Stomach (tissue), 4 donors: ENCODE results near the gene IFT43.

Experiments
- POLR2A ChIP-seq, 4 donors: fragments of 450-650 bp; IDR thresholded peaks; one replicate each; pipeline ENCODE4 v1.6.1; 2016; ENCODE audit warnings: antibody characterized with exemption in 4 of 4, control low read depth in 2 of 4, mild to moderate bottlenecking in 1 of 4, moderate library complexity in 1 of 4
- POLR2AphosphoS5 ChIP-seq, 3 donors: sonication (generic); formaldehyde crosslinking; IDR thresholded peaks; one replicate each; pipeline ENCODE4 v1.6.1; 2016; ENCODE audit warnings: antibody characterized with exemption in 3 of 3
- TF ChIP-seq, protein P1 (sequence below), 7 experiments: fragments of 450-650 bp in 4 of 7; fragments of 200-600 bp in 3 of 7; sonication (generic) in 3 of 7; IDR thresholded peaks; one replicate each; pipeline ENCODE4 v1.5.1; 2016 to 2019; ENCODE audit warnings: antibody characterized with exemption in 7 of 7, control low read depth in 2 of 7, mild to moderate bottlenecking in 1 of 7

DNA sequence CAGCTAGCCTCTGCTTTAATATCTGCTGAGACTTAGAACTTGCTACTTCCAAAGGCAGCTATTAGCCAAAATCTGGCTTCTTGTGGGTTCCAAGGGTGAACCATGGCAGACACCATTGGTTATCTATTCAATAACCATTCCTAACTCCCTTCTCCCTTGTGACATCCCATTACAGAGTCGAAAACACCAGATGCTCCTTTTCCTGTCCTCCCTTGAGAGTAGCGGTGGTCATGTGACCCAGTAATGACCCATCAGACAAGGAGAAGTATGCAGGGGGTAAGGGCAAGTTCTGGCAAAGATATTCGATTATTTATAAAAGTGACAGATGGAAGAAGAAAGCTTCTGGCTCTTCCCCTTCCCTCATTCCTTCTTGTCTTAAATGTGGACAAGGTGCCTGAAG, 23.9 kb upstream of the IFT43 start:
- TF ChIP-seq, protein P1, sequence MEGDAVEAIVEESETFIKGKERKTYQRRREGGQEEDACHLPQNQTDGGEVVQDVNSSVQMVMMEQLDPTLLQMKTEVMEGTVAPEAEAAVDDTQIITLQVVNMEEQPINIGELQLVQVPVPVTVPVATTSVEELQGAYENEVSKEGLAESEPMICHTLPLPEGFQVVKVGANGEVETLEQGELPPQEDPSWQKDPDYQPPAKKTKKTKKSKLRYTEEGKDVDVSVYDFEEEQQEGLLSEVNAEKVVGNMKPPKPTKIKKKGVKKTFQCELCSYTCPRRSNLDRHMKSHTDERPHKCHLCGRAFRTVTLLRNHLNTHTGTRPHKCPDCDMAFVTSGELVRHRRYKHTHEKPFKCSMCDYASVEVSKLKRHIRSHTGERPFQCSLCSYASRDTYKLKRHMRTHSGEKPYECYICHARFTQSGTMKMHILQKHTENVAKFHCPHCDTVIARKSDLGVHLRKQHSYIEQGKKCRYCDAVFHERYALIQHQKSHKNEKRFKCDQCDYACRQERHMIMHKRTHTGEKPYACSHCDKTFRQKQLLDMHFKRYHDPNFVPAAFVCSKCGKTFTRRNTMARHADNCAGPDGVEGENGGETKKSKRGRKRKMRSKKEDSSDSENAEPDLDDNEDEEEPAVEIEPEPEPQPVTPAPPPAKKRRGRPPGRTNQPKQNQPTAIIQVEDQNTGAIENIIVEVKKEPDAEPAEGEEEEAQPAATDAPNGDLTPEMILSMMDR (IDR thresholded peaks at IDR 0.05) = no peak
- no peak for TF ChIP-seq POLR2AphosphoS5 (IDR thresholded peaks at IDR 0.05)
- TF ChIP-seq POLR2A (IDR thresholded peaks at IDR 0.05) = no peak
